GM19193 (cell line): ENCODE measurements around the gene FKBP15.

ENCODE experiments used
- POLR2A ChIP-seq: IDR thresholded peaks from 4 replicates; pipeline ENCODE4 v1.6.1; 2011; ENCODE audit not compliant: insufficient read depth, insufficient read length; ENCODE audit errors: extremely low read depth

FKBP15 gene

DNA sequence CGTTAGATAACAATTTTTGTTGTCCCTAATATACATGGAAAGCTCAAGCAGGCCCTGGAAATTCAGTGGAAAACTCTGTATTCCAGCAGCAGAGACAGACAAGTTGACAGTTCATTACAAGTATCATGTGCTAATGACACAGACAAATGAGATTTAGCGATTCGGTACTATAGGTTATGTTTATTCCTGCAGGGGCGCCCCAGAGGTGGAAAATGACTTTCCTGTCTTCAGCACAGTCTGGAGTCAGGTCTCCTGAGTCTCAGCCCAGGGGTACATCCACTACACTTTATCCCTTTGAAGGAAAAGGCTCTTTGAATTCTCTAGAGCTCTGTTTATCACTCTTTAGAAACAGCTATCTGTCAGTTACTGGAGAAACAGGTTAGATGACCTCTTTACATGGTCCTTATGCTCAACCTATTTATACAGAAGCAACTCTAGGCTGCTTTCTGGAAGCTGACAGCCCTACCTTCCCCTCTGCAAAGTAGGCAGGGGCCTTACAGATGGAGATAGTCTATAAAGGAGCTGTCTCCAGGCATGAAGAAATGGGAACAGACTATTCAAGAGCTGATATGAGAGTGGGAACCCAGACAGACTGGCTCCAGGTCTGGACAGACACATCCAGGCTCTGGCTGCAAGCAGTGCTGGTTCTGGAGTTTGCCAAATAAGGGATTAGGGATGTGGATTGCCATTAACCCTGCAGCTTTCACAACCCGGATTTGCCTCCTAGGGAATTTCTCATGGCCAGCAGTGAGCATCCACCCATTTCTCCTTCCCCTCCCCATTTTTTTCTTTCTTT, 77.4 kb downstream of the FKBP15 start:
- TF ChIP-seq POLR2A = no peak

GRCh38 chr9:113139953-113140352, 81.1 kb downstream of the FKBP15 start:
- no peak for TF ChIP-seq POLR2A

- TF ChIP-seq POLR2A = no peak
Measured at GRCh38 chr9:113139225-113139829, 81.8 kb downstream of the FKBP15 start.

DNA sequence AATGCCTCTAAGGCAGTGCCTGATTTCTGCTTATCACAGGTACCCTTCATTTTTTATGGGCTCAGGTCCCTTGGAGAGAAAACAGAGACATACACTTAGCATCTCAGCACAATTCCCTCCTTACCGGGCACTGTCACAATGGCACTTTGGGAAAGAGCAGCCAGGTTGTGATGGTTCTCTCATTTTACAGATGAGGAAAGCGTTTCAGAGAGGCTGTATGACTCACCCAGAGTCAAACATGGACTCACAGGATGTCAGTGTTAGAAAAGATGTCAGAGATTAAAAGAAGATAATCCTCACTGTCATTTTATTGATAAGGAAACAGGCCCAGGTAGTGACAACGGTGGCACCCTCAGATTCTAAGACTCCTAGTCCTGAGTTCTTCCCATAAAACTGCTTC, 82.3 kb downstream of the FKBP15 start:
- TF ChIP-seq POLR2A = no peak

GRCh38 chr9:113137196-113138168, 83.6 kb downstream of the FKBP15 start:
- TF ChIP-seq POLR2A = no peak

DNA sequence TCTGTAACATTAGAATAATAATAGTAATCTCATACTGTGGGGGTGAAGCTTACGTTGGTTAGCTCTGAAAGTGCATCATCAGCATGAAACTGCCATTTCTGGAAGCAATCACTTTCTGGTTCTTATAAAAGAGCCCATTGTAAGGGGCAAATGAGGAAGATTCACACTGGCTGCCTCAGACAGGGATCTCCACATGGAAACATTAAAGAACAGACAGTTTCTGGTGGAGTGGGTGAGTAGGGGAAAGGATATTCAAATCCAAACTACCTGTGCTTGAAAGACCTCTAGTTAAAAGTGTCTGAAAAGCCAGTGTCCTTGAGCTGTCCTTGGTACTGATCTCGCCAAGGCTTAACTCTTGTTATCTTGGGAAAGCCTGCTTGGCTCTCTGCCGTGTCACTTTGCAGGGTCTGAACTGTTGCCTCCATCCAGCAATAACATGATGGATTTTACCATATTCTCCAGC, 89.4 kb downstream of the FKBP15 start:
- TF ChIP-seq POLR2A = no peak

GRCh38 chr9:113129884-113130283, 91.2 kb downstream of the FKBP15 start:
- TF ChIP-seq POLR2A = no peak

DNA sequence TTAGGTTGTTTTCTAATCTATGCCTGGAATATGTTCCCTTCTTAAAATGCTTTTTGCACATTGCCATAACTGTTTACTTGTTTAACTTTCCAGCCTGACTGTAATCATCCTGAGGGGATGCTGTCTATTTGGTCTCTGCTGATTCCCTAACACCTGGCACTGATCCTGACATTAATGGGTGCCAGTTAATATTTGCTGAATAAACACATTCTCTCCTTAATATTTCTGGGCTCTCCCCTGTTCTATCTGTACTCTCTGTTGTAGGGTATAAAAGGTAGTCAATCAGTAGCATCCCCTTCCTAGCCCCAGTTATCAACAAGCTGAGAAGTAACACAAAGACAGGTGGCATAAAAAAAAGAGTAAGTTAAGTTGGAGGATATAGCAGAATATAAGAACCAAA, 91.6 kb downstream of the FKBP15 start:
- no peak for TF ChIP-seq POLR2A

- no peak for TF ChIP-seq POLR2A
Measured at GRCh38 chr9:113125386-113126035, 95.6 kb downstream of the FKBP15 start.
